Stimulated activated CD8-positive, alpha-beta memory T cell treated with anti-CD3 and anti-CD28 coated beads, Interleukin-15, amount 100 ng/mL, for 48 hours (primary cell): ENCODE results near the gene BLOC1S6.

ENCODE experiments used
- DNase-seq, 2 donors: peaks; one replicate each; pipeline ENCODE4 v3.0.0-alpha.2; 2020; ENCODE audit warnings: low read depth in 2 of 2

The BLOC1S6 gene

GRCh38 chr15:45587095-45587862 lies at the start of gene BLOC1S6:
TSS of gene BLOC1S6 (plus strand) at chr15:45587379. CDS start at chr15:45587444, 65 bp downstream.
- DNase-seq = peak; percentile 82 to 84

GRCh38 chr15:45539680-45540079 lies 47.5 kb upstream of the BLOC1S6 start:
- DNase-seq = no peak

- no peak for DNase-seq
Measured at GRCh38 chr15:45540531-45540930, 46.6 kb upstream of the BLOC1S6 start.

GRCh38 chr15:45543051-45543450 lies 44.1 kb upstream of the BLOC1S6 start:
- DNase-seq = no peak

- no peak for DNase-seq
Measured at GRCh38 chr15:45544266-45545023, 42.7 kb upstream of the BLOC1S6 start.

GRCh38 chr15:45546789-45547188 lies 40.4 kb upstream of the BLOC1S6 start:
- no peak for DNase-seq

GRCh38 chr15:45548753-45549520 lies 38.2 kb upstream of the BLOC1S6 start:
- no peak for DNase-seq

- no peak for DNase-seq
Measured at GRCh38 chr15:45549541-45550220, 37.5 kb upstream of the BLOC1S6 start.

GRCh38 chr15:45550436-45550835 lies 36.7 kb upstream of the BLOC1S6 start:
- no peak for DNase-seq

- no peak for DNase-seq
Measured at GRCh38 chr15:45551676-45552075, 35.5 kb upstream of the BLOC1S6 start.

- no peak for DNase-seq
Measured at GRCh38 chr15:45555934-45556608, 31.1 kb upstream of the BLOC1S6 start.

GRCh38 chr15:45572617-45573016 lies 14.6 kb upstream of the BLOC1S6 start:
- DNase-seq = no peak

GRCh38 chr15:45573961-45574629 lies 13.1 kb upstream of the BLOC1S6 start:
- peak; percentile 1 to 4 for DNase-seq

- DNase-seq = no peak
Measured at GRCh38 chr15:45581919-45582318, 5.3 kb upstream of the BLOC1S6 start.

- no peak for DNase-seq
Measured at GRCh38 chr15:45583731-45584639, 3.2 kb upstream of the BLOC1S6 start.

- DNase-seq = no peak
Measured at GRCh38 chr15:45585069-45585791, 1.9 kb upstream of the BLOC1S6 start.

GRCh38 chr15:45586125-45586524 lies 1.1 kb upstream of the BLOC1S6 start:
- DNase-seq = no peak

GRCh38 chr15:45586601-45587094 lies 531 bp upstream of the BLOC1S6 start:
- no peak for DNase-seq

GRCh38 chr15:45587863-45588170 lies 638 bp downstream of the BLOC1S6 start:
- DNase-seq = no peak
